GM21717 (cell line): Measurements from ENCODE around the gene TMEM35B.
A peak's percentile ranks its signal among the peaks of the same experiment; 100 is the strongest.

Source experiments
- ATAC-seq: cut with Tn5 transposase; IDR thresholded peaks from one replicate; pipeline ENCODE4 v1.9.1; 2021; ENCODE audit warnings: mild to moderate bottlenecking, moderate library complexity; ENCODE audit not compliant: unreplicated experiment

Gene TMEM35B

DNA sequence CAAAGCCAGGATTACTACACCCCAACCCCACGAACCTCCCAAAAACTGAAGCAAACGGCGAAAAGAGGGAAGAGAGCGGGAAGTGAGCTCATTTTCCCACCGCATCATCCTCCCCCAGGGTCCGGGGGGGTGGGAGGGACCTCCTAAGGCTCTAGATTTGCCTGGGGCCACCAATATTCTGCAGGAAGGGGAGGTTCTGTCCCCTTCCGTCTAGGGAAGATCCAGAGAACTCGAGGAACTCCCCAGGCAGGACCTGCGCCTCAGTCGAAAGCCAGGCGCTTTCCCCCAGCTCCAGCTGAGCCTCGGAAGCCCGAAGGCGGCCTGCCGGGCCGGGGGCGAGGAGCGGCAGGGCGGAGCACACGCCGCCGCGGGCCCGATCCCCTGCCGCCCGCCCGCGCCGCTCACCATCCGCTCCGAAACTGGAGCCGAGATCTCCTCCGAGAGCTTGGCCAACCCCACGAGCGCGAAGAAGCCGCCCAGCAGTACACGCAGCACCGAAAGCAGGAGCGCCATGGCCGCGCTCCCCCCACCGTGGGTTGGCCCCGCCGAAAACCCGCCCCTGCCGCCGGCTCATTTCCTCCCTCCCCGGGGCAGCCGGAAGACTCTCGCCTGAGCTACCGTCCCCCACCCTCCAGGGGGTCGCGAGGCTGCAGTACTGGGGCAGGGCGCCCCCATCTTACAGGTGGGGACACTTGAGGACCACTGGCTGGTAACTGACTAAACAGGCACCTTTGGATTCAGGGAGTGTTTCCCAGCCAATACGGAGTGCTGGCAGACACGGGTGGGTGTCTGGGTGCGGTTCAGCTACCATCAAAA is at the start of gene TMEM35B:
Gene TMEM35B, minus strand, starts transcription at position 555 of the 816 bp plus-strand sequence. Its CDS starts 42 bp downstream, at position 513.
- peak; percentile 75 for ATAC-seq

DNA sequence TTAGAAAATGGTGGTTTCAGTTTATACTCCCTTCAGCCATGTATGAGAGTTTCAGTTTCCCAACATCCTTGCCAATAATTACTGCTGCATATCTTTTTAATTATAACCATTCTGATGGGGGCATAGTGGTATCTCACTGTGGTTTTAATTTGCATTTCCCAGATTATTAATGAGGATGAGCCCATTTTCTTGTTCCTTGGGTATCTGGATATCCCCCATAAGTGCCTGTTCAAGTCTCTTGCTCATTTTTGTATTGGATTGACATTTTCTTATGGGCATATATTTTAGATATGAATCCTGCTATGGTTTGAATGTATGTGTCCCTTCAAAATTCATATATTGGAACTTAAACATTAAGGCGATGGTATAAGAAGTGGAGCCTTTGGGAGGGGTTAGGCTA is 48.2 kb upstream of the TMEM35B start:
- ATAC-seq: no peak

DNA sequence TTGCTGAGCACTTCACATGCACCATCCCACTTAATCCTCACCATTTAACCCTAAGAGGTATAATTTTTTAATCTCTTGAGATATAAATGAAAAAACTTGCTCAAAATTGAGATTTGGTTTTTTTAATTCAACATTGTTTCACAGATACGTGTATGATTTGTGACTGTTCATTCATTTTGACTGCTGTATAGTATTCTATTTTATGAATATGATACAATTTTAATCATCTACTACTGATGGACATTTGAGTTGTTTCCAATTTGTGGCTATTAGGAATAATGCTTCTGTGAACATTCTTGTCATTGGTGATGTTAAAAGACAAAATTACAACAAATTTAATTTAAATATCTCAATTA is 47.2 kb upstream of the TMEM35B start:
- no peak for ATAC-seq

DNA sequence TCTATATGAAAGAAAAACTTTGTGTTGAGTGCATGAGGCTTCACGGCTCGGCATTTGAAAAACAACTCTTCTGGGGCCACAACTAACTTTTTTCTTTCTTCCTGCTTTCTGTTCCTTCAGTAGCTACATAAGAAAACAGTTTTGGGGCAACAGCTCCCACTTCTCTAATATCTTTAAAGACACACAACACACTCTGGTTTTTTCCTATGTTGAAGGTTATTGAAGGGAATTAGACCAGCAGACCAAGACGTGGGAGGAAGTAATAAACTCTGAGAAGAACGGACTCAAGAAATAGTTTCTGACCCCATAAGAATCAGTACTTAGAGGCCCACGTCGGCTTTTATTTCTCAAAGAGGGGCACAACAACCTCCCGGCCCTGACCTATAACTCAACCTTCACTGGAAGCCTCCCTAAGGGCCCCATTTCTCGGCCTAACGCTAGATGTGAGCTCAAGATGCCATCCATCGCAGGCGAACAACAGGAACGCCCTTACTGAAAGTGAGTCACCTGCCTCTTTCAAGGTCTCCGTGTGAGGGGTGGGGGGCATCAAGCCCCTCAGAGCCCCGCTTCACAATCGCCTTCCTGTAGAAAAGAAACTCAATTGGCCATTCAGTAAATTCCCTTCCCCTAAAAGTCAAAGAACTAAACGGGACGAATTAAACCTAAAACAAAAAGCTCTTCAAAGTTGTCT is 45.8 kb upstream of the TMEM35B start:
- ATAC-seq: peak; percentile 17

DNA sequence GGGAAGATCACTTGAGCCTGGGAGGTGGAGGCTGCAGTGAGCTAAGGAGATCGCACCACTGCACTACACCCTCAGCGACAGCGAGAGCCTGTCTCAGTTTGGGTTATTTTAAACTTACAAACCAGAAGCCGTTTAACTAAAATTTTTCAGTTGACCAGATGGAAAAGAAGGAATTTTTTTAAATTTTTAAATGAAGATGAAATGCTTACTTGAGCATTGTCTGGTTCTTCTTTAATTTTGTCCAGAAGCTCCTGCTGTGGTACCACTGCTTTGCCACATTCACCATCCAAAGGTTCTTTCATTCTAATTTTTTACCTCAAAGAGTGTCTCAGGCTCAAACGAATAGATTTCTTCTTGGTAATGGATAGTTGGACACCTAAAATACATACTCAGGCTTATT is 45.2 kb upstream of the TMEM35B start:
- ATAC-seq: no peak

DNA sequence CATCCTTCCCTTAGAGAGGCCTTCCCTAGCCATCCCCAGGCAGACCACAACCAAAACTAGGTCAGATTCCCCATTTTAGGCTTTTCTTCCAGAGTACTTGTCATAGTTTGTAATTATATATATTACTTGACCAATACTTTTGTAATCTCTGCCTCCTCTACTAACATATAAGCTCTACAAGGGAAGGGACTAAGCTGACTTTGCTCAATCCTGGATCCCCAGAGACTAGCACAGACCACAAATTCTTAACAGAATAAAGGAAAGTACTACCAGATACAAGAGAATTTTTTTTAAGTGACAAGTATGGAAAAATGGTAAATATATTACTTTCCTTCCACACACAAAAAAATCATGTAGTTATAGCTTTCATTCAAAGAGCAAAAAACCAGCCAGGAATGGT is 44.6 kb upstream of the TMEM35B start:
- no peak for ATAC-seq

DNA sequence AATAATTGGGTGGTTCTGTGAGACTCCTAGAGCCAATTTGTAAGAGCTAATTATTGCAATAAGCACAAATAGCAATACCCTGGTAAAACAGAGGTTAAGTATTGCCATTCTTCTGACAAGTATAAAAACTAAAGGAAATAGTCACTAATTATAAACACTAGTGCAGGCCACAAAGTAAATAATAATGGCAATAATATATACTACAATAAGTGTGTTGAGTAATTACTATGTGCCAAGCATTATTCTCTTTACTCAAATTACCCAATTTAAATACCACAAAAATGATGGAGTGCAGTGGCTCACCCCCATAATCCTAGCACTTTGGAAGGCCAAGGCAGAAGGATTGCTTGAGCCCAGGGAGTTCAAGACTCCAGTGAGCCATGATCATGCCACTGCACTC is 31.3 kb upstream of the TMEM35B start:
- no peak for ATAC-seq

DNA sequence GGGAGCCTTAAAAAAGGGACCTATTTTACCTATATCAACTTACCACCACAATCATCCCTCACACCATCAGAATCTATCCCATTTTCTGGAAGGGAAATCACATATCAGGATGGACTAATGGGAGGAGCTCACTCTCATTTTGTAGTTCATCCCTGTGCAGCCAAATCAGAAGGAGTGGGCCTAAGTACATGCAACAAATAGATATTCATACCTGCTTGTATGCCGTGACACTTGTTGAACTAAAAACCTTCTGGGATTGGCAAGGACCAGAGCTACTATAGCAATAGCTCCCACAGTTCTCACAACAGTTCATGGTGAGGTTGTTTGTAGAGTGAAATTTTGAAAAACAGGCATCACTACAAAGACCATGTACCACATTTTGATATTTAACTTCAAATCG is 29.3 kb upstream of the TMEM35B start:
- ATAC-seq: no peak

DNA sequence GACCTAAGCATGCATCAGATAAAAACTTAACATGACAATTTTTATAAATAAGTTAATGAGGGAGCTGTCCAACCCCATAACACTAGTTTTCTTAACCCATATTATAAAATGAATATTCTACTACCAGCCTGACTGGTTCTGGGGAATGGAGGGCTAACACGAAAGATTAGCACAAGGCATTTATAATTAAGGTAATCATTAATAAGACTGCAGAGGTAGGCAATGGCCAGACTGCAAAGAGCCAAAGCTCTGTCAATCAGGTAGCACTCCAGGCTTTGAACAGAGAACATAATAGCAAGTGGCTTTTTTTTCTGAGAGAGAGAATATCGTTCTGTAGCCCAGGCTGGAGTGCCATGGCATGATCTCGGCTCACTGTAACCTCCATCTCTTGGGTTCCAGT is 20.6 kb upstream of the TMEM35B start:
- ATAC-seq: no peak

DNA sequence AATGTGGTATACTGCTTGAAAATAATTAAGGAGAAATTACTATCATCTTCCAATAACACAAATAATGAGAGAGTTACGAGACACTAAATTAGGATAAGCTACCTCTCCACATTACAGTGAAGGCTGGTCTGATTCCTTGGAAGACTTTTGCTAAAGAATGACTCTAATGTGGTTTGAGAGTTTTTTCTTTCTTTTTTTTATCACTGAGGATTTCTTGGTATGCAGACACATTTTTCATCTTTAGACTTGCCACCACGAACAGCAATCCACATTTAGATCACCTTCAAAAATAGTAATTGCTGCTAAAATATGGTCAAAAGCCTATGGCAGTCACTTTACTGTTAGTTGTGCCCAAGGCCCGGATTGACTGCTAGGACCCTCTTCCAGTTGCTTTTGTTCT is 16.6 kb upstream of the TMEM35B start:
- no peak for ATAC-seq

DNA sequence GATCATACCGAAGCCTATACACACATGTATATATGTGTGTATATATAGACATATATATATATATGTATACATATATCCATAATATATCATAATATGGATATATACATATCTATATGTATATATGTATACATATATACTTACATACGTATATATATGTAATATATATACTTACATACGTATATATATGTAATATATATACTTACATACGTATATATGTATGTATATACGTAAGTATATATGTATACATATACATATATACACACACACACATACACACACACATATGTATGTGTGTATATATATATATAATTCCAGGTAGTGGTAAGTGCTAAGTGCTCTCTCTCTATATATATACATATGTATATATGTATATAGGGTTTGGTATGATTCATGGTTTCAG is 9.7 kb upstream of the TMEM35B start:
- no peak for ATAC-seq

DNA sequence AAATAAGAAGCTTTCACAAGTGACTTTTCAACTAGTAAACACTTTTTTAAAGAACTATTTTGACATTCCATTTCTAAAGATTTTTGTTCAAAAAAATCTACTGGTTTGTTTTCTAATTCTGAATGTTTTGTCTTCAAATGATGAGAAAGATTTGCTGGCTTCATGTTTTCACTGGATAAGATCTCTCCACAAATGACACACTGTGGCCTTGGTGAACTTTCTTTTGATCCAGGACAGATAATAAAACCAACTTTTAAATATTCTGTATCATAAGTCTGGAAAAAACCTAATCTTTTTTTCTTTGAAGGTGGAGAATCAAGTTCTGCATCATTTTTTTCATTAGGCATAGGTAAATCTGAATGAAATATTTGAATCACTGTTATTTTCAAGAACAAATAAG is 3.4 kb upstream of the TMEM35B start:
- no peak for ATAC-seq

DNA sequence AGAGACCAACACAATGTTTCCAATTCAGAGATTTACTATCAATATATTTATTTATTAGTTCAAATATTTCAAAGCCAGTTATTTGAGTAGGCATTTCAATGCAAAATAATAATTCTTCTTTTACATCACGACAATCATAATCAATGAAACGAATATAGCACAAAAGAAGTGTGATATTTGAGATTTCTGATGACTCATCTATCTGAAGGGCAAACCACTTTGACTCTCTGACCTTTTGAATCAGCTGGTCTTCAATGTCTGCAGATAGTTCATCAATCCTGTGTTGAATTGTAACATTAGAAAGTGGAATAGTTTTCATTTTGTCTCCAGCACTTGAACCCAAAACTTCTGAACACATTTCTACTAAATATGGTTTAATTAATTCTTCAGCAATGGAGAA is 3.0 kb upstream of the TMEM35B start:
- no peak for ATAC-seq

DNA sequence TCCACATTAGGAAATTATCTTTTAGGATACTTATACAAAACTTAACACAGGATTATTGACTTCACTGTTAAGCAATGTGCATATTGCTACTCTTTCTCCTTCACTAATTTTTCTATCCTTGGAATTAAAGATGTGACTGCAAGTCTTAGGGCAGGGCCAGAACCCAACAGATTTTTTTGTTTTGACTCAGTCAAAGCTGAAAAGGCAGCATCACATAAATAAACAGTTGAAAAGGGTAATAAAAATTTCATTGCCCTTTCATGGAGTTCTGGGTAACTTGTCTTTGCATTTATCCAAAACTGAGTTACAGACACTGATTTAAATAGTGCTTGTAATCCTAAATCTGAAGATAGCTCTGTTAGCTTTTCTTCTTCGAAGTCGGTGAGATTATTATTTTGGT is 1.9 kb upstream of the TMEM35B start:
- ATAC-seq: no peak

DNA sequence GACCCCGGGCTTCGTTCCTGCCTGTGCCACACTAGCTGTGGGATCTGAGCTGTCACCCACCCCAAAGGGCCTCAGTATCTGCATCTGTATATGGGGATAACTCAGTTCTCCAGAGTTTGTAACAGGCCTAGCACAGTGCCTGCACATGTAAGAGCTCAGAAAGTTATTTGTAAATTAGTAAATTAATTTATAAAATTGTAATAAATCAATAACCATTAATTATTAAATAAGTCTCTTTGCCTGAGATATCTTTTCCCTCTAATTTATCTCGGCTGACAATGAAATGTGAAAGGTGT is 410 bp upstream of the TMEM35B start:
- peak; percentile 23 for ATAC-seq

DNA sequence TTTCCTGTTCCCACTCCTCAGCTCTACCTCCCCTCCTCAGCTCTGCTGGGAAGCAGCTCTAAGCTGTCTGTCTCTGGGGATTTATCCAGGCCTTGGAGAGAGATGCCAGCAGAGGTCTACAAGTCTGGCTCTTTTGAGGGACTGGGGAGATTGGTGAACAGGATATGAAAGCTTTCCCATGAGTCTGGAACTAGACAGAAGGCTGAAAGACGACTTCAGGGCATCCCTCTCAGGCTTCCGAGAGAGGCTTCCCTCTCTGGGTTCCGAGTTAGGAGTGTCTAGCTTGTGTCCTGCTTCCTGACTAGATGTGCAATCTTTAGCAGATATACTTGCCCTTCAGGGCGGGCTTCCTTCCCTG is 733 bp downstream of the TMEM35B start:
- peak; percentile 10 for ATAC-seq

DNA sequence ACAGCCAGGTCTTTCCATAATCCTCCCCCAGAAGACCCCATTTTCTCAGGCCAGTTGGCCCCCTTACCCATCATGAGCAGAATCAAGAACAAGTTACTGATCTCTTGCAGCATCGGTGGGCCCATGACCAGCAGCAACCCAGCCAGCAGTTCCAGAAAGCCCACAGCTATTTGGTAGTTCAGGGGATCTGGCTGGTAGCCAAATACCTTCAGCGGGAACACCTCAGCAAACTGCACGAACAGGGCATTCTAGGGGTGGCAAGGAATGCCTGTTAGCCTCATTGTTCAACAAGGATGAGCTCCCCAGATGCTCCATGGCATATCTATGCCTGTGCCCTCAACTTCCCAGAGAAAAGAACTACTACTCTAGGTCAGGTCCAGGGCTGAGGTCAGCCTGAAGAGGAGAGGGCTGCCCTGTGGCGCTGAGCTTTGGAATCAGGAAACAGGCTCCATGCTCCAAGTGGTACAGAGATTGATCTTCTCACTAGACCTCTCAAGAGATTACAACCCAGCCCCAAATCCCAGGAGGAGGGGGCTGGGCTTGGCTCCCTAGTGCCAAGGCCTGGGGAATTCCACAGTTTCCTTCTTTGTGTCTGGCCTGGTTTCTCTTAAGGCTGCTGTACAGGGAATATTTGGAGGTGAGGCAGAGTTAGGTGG is 1.3 kb downstream of the TMEM35B start:
- no peak for ATAC-seq

DNA sequence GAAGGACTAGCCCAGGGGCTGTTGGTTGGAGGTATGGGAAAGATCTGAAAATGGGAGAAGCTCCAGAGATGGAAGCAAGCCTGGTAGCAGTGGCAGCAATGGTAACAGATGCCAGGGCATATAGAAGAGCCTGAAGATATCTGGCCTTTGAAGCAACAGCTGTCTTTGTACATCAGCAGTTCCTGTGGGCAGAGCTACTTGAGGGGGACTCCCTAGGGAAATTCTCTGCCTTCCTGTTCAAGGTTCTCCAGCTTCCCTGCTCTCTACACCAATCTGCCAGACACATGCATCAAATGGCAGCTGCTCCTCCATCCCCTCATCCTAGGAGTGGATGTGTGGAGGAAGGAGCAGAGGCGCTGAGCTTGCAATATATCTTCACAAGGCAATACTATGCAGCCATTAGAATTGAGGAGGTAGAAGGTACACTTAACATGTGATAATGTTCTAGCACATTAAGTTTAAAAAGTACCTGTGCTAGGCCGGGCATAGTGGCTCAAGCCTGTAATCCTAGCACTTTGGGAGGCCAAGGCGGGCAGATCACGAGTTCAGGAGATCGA is 2.2 kb downstream of the TMEM35B start:
- no peak for ATAC-seq

DNA sequence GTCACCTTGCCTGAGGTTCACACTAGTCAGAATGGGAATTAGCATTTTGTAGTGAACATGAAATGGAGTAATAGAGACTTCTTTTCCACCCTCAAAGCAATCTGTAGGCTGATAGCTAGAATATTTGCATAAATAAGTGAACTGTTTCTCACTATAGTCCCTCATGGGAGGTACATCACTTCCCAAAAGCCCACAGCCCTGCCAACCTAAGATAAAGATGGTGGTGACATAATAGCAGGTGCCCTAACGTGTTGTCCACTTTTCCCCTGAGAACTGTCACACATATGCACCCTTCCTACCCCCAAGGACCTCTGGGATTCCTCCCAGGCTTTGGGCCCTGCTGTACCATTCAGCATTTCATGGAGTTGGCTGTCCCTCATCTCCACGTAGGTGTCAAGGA is 4.4 kb downstream of the TMEM35B start:
- no peak for ATAC-seq

DNA sequence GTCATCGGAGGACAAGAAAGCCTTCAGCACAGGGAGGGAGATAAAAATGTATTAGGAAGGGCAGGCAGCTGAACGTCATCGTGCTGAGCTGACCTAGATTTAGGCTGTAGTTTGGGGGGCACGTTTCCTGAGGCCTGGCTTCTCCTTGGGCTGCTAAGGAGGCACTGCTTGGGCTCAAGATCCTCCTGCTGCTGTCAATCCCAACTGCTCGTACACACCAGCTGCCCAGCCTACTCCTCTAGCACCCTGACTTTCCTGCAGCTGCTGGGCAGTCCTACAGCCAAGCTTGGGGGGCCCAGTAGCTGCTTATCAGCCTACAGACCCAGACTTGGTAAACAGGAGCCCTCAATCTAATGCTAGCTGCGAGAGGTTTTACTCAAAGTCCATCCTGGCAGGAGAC is 6.2 kb downstream of the TMEM35B start:
- ATAC-seq: no peak

DNA sequence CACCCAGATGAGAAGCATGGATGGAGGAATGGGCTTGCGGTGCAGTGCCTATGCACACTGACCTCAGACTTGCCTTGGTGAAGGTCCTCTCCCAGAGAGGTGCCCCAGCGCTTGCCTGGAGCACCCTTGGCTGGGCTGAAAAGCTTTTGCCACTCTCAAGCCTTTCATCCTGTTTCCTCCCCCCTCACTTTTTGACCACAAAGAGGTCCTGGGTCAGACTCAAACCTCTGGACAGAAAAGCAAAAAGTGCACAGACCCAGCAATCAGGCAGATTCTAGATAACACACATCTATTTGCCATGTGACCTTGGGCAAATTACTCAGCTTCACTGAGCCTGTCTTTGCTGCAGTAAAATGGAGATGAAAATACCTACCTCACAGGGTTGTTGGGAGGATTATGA is 7.3 kb downstream of the TMEM35B start:
- ATAC-seq: no peak

DNA sequence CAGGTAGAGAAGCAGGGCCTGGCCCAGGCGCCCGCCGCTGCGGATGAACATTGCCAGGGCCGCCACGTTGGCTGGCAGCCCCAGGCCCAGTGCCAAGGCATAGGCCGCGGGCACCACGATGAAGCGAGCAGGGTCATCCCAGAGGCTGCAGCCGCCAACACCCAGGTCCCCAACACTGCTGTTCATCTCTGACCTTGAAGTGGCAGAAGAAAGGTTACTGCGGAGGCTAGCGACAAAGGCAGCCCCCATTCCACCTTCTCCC is 8.0 kb downstream of the TMEM35B start:
- no peak for ATAC-seq
